ENCODE data around the gene PTPRF. TPM values are rescaled to one million over a fixed set of nuclear protein-coding genes. Genes with fewer than 3 reads are reported as not detected.
A peak's percentile ranks its signal among the peaks of the same experiment; 100 is the strongest.
"Not testable (repeated sequence)": the region's sequence is repeated elsewhere in the genome, so short reads cannot be mapped to it uniquely, and the experiment has no call there.

Gene PTPRF
- total RNA-seq, 1 experiment from 2014 or later: 64.1 TPM

GRCh38 chr1:43548285-43549271 is 17.9 kb downstream of the PTPRF start:
- H3K36me3 ChIP-seq (replicated peaks; ENCODE audit: control insufficient read depth, insufficient read depth, low read length): peaks cover 3% of the 10 kb centered on the region
- DNase-seq: no peak
- H3K4me3 ChIP-seq (ENCODE audit: insufficient read depth, low read depth, low read length): no peak overlapping the region

GRCh38 chr1:43549394-43549793 is 18.7 kb downstream of the PTPRF start:
- not testable (repeated sequence) for H3K27me3 ChIP-seq (ENCODE audit: control insufficient read depth, insufficient read depth, low read length); H3K4me3 ChIP-seq (ENCODE audit: insufficient read depth, low read depth, low read length); DNase-seq; H3K36me3 ChIP-seq (replicated peaks; ENCODE audit: control insufficient read depth, insufficient read depth, low read length)

More at GRCh38 chr1:43548285-43549271, 17.9 kb downstream of the PTPRF start:
- H3K27me3 ChIP-seq (ENCODE audit: control insufficient read depth, insufficient read depth, low read length): no peaks in the 10 kb centered on the region

- Histone ChIP-seq H3K36me3 (replicated peaks; ENCODE audit: control insufficient read depth, insufficient read depth, low read length) (peaks cover 8% of the 10 kb centered on the region), H3K4me3 (ENCODE audit: insufficient read depth, low read depth, low read length) (peak overlapping the region; percentile 31)
- peak; percentile 98 for DNase-seq
Observed at GRCh38 chr1:43549921-43550597, 19.4 kb downstream of the PTPRF start.

GRCh38 chr1:43550598-43551246 is 20.0 kb downstream of the PTPRF start:
- DNase-seq: no peak
- H3K36me3 ChIP-seq (replicated peaks; ENCODE audit: control insufficient read depth, insufficient read depth, low read length): peaks cover 8% of the 10 kb centered on the region
- H3K4me3 ChIP-seq (ENCODE audit: insufficient read depth, low read depth, low read length): peak overlapping the region; percentile 19; the same call in 1 of the 2 replicates
- no peaks in the 10 kb centered on the region for H3K27me3 ChIP-seq (ENCODE audit: control insufficient read depth, insufficient read depth, low read length)

More at GRCh38 chr1:43549921-43550597, 19.4 kb downstream of the PTPRF start:
- H3K27me3 ChIP-seq (ENCODE audit: control insufficient read depth, insufficient read depth, low read length): no peaks in the 10 kb centered on the region

GRCh38 chr1:43551396-43551888 is 20.8 kb downstream of the PTPRF start:
- Histone ChIP-seq H3K4me3 (ENCODE audit: insufficient read depth, low read depth, low read length) (no peak overlapping the region), H3K36me3 (replicated peaks; ENCODE audit: control insufficient read depth, insufficient read depth, low read length) (peaks cover 11% of the 10 kb centered on the region)

GRCh38 chr1:43552059-43552742 is 21.5 kb downstream of the PTPRF start:
- DNase-seq: no peak
- H3K4me3 ChIP-seq (ENCODE audit: insufficient read depth, low read depth, low read length): no peak overlapping the region
- peaks cover 11% of the 10 kb centered on the region for H3K36me3 ChIP-seq (replicated peaks; ENCODE audit: control insufficient read depth, insufficient read depth, low read length)
- H3K27me3 ChIP-seq (ENCODE audit: control insufficient read depth, insufficient read depth, low read length): no peaks in the 10 kb centered on the region

More at GRCh38 chr1:43551396-43551888, 20.8 kb downstream of the PTPRF start:
- no peak for DNase-seq
- H3K27me3 ChIP-seq (ENCODE audit: control insufficient read depth, insufficient read depth, low read length): no peaks in the 10 kb centered on the region

- DNase-seq: no peak
- no peaks in the 10 kb centered on the region for H3K27me3 ChIP-seq (ENCODE audit: control insufficient read depth, insufficient read depth, low read length)
Observed at GRCh38 chr1:43552813-43553212, 22.1 kb downstream of the PTPRF start.

GRCh38 chr1:43554444-43554992 is 23.8 kb downstream of the PTPRF start:
- DNase-seq: peak; percentile 81
- Histone ChIP-seq H3K36me3 (replicated peaks; ENCODE audit: control insufficient read depth, insufficient read depth, low read length) (peaks cover 11% of the 10 kb centered on the region), H3K4me3 (ENCODE audit: insufficient read depth, low read depth, low read length) (no peak overlapping the region), H3K27me3 (ENCODE audit: control insufficient read depth, insufficient read depth, low read length) (no peaks in the 10 kb centered on the region)

More at GRCh38 chr1:43552813-43553212, 22.1 kb downstream of the PTPRF start:
- Histone ChIP-seq H3K36me3 (replicated peaks; ENCODE audit: control insufficient read depth, insufficient read depth, low read length) (peaks cover 11% of the 10 kb centered on the region), H3K4me3 (ENCODE audit: insufficient read depth, low read depth, low read length) (no peak overlapping the region)

- no peak for DNase-seq
Observed at GRCh38 chr1:43556782-43557181, 26.1 kb downstream of the PTPRF start.

GRCh38 chr1:43557744-43558245 is 27.1 kb downstream of the PTPRF start:
- Histone ChIP-seq H3K36me3 (replicated peaks; ENCODE audit: control insufficient read depth, insufficient read depth, low read length) (peaks cover 9% of the 10 kb centered on the region), H3K4me3 (ENCODE audit: insufficient read depth, low read depth, low read length) (peak overlapping the region; percentile 8; the same call in 1 of the 2 replicates), H3K27me3 (ENCODE audit: control insufficient read depth, insufficient read depth, low read length) (no peaks in the 10 kb centered on the region)
- peak; percentile 86 for DNase-seq

More at GRCh38 chr1:43556782-43557181, 26.1 kb downstream of the PTPRF start:
- peaks cover 11% of the 10 kb centered on the region for H3K36me3 ChIP-seq (replicated peaks; ENCODE audit: control insufficient read depth, insufficient read depth, low read length)
- H3K4me3 ChIP-seq (ENCODE audit: insufficient read depth, low read depth, low read length): no peak overlapping the region
- H3K27me3 ChIP-seq (ENCODE audit: control insufficient read depth, insufficient read depth, low read length): no peaks in the 10 kb centered on the region

- Histone ChIP-seq H3K27me3 (ENCODE audit: control insufficient read depth, insufficient read depth, low read length) (no peaks in the 10 kb centered on the region), H3K4me3 (ENCODE audit: insufficient read depth, low read depth, low read length) (no peak overlapping the region; the same call in 1 of the 2 replicates), H3K36me3 (replicated peaks; ENCODE audit: control insufficient read depth, insufficient read depth, low read length) (peaks cover 8% of the 10 kb centered on the region)
- peak; percentile 90 for DNase-seq
Observed at GRCh38 chr1:43558346-43558841, 27.7 kb downstream of the PTPRF start.

GRCh38 chr1:43559714-43560113 is 29.0 kb downstream of the PTPRF start:
- DNase-seq: no peak
- H3K4me3 ChIP-seq (ENCODE audit: insufficient read depth, low read depth, low read length): no peak overlapping the region
- H3K36me3 ChIP-seq (replicated peaks; ENCODE audit: control insufficient read depth, insufficient read depth, low read length): peaks cover 3% of the 10 kb centered on the region
- no peaks in the 10 kb centered on the region for H3K27me3 ChIP-seq (ENCODE audit: control insufficient read depth, insufficient read depth, low read length)

GRCh38 chr1:43560286-43560685 is 29.6 kb downstream of the PTPRF start:
- Histone ChIP-seq H3K36me3 (replicated peaks; ENCODE audit: control insufficient read depth, insufficient read depth, low read length) (peaks cover 3% of the 10 kb centered on the region), H3K4me3 (ENCODE audit: insufficient read depth, low read depth, low read length) (no peak overlapping the region), H3K27me3 (ENCODE audit: control insufficient read depth, insufficient read depth, low read length) (no peaks in the 10 kb centered on the region)
- DNase-seq: no peak
